ENCODE results near the gene SLC66A2.
"Not testable (repeated sequence)": the region's sequence is repeated elsewhere in the genome, so short reads cannot be mapped to it uniquely, and the experiment has no call there.

Gene SLC66A2

GRCh38 chr18:79900610-79901570, 50.6 kb downstream of the SLC66A2 start:
- no peak for DNase-seq

GRCh38 chr18:79899609-79900445, 51.6 kb downstream of the SLC66A2 start:
- no peak for DNase-seq

- no peak for DNase-seq
Measured at GRCh38 chr18:79898952-79899608, 52.4 kb downstream of the SLC66A2 start.

- no peak for DNase-seq
Measured at GRCh38 chr18:79897940-79898625, 53.4 kb downstream of the SLC66A2 start.

GRCh38 chr18:79896738-79897137, 54.7 kb downstream of the SLC66A2 start:
- no peak for DNase-seq

- no peak for DNase-seq
Measured at GRCh38 chr18:79890674-79891073, 60.8 kb downstream of the SLC66A2 start.

- no peak for DNase-seq
Measured at GRCh38 chr18:79889569-79889968, 61.9 kb downstream of the SLC66A2 start.

GRCh38 chr18:79888016-79888415, 63.4 kb downstream of the SLC66A2 start:
- no peak for DNase-seq

- DNase-seq = no peak
Measured at GRCh38 chr18:79887181-79888000, 64.1 kb downstream of the SLC66A2 start.

GRCh38 chr18:79884963-79885728, 66.3 kb downstream of the SLC66A2 start:
- DNase-seq = no peak

GRCh38 chr18:79884294-79884962, 67.0 kb downstream of the SLC66A2 start:
- DNase-seq = no peak

GRCh38 chr18:79883461-79884293, 67.8 kb downstream of the SLC66A2 start:
- DNase-seq = no peak

GRCh38 chr18:79882522-79883241, 68.8 kb downstream of the SLC66A2 start:
- DNase-seq = no peak

GRCh38 chr18:79881695-79882094, 69.8 kb downstream of the SLC66A2 start:
- DNase-seq = no peak

- DNase-seq = no peak
Measured at GRCh38 chr18:79879566-79879965, 71.9 kb downstream of the SLC66A2 start.

- no peak for DNase-seq
Measured at GRCh38 chr18:79878741-79879378, 72.6 kb downstream of the SLC66A2 start.

- DNase-seq = not testable (repeated sequence)
Measured at GRCh38 chr18:79878246-79878645, 73.2 kb downstream of the SLC66A2 start.

All from central memory CD4-positive, alpha-beta T cell (primary cell).